NT2/D1 (cell line): ENCODE results near the gene AHNAK2.

Source experiments
- SUZ12 ChIP-seq: IDR thresholded peaks from 2 replicates; pipeline ENCODE4 v1.6.1; 2011; ENCODE audit not compliant: insufficient read length, insufficient read depth; ENCODE audit errors: extremely low read depth
- ZNF274 ChIP-seq: IDR thresholded peaks from 2 replicates; pipeline ENCODE4 v1.6.1; 2011; ENCODE audit warnings: mild to moderate bottlenecking, low read depth, low read length

- TF ChIP-seq ZNF274 (no peak), SUZ12 (no peak)
Observed at GRCh38 chr14:104981699-104982541, 3.7 kb upstream of the AHNAK2 start.
